K562 (cell line): ENCODE results near the gene TANC1. TPM values are rescaled to one million over a fixed set of nuclear protein-coding genes. Genes with fewer than 3 reads are reported as not detected.

Source experiments
- ATAC-seq: fragments of 200-7000 bp; cut with Tn5 transposase; 3 replicates; pipeline ENCODE4 v1.9.1; 2020; ENCODE audit warnings: moderate library complexity
- BruUV-seq: library from RNA; stranded (reverse); fragments of 400-500 nt; replicated peaks from 2 replicates; lab custom pipeline; 2021; lab: Mats Ljungman, UMichigan
- CTCF ChIA-PET: fragments of 300-600 bp; formaldehyde crosslinking; extraction: SDS; loops from one replicate; lab custom pipeline; 2021; ENCODE audit warnings: low intra/inter-chr PET ratio; lab: Yijun Ruan, JAX
- POLR2A ChIA-PET: fragments of 300-600, 350-650 bp; sonication (Branson Sonifier 250); formaldehyde crosslinking; extraction: SDS; loops from one replicate; lab custom pipeline; 2021; ENCODE audit warnings: antibody characterized with exemption, inconsistent platforms; lab: Yijun Ruan, JAX
- DNase-seq, 4 experiments: peaks; one replicate each; pipeline versions ENCODE4 v3.0.0 to v3.0.0-alpha.2; 2011 to 2018; ENCODE audit warnings: low spot score in 3 of 4, mixed read lengths in 3 of 4; ENCODE audit errors: extremely low read depth in 1 of 4
- FAIRE-seq: peaks from 2 replicates; lab custom pipeline; 2011; peaks lifted over from hg19 to GRCh38; lab: Jason Lieb, UNC
- H2AFZ ChIP-seq: 2 replicates; pipeline ENCODE4 v1.6.0; 2011; ENCODE audit warnings: low read depth, low read length, control low read depth, inconsistent platforms
- H3K27ac ChIP-seq: fragments of 200-600 bp; 3 replicates; pipeline ENCODE4 v1.8.0; 2011; ENCODE audit warnings: low read depth, mild to moderate bottlenecking, control low read depth, inconsistent platforms, low read length, moderate library complexity, mixed read lengths; ENCODE audit errors: extremely low read depth
- H3K27me3 ChIP-seq, 2 experiments: fragments of 300-600 bp in 1 of 2; 2 replicates in 1 of 2; 3 replicates in 1 of 2; pipeline versions ENCODE4 v1.6.0 to v1.8.0; 2011; ENCODE audit warnings: inconsistent platforms in 2 of 2, low read length in 2 of 2, mild to moderate bottlenecking in 1 of 2, mixed read lengths in 1 of 2, moderate library complexity in 1 of 2; ENCODE audit not compliant: control insufficient read depth in 2 of 2, insufficient read depth in 2 of 2
- H3K36me3 ChIP-seq: fragments of 300-600 bp; 3 replicates; pipeline ENCODE4 v1.8.0; 2011; ENCODE audit warnings: mild to moderate bottlenecking, low read length, inconsistent platforms; ENCODE audit not compliant: control insufficient read depth, insufficient read depth
- H3K4me1 ChIP-seq, 2 experiments: fragments of 200-600 bp in 1 of 2; replicated peaks in 1 of 2; 2 replicates in 1 of 2; 3 replicates in 1 of 2; pipeline versions ENCODE4 v1.5.1 to v1.8.0; 2011; ENCODE audit warnings: inconsistent platforms in 2 of 2, low read length in 2 of 2, mild to moderate bottlenecking in 1 of 2, mixed read lengths in 1 of 2, moderate library complexity in 1 of 2; ENCODE audit not compliant: control insufficient read depth in 2 of 2, insufficient read depth in 2 of 2
- H3K4me2 ChIP-seq: 2 replicates; pipeline ENCODE4 v1.6.1; 2011; ENCODE audit warnings: low read length, control low read depth, inconsistent platforms, mixed read lengths; ENCODE audit not compliant: insufficient read depth
- H3K4me3 ChIP-seq: fragments of 200-600 bp; sonication (generic), shearing (Covaris generic); 2 replicates; pipeline ENCODE4 v1.5.1; 2016; ENCODE audit warnings: control low read depth, inconsistent platforms
- H3K79me2 ChIP-seq: fragments of 200-600 bp; 3 replicates; pipeline ENCODE4 v1.8.0; 2011; ENCODE audit warnings: low read length, inconsistent platforms; ENCODE audit not compliant: control insufficient read depth, insufficient read depth
- H3K9ac ChIP-seq, 2 experiments: 2 replicates each; pipeline versions ENCODE4 v1.6.0 to v1.6.1; 2011; ENCODE audit warnings: low read depth in 2 of 2, low read length in 2 of 2, control low read depth in 1 of 2, inconsistent platforms in 1 of 2, mild to moderate bottlenecking in 1 of 2, mixed read lengths in 1 of 2; ENCODE audit not compliant: insufficient read depth in 1 of 2
- H3K9me1 ChIP-seq: one replicate; pipeline ENCODE4 v1.6.0; 2011; ENCODE audit warnings: inconsistent platforms, mild to moderate bottlenecking, low read length, moderate library complexity; ENCODE audit not compliant: control insufficient read depth, insufficient read depth
- H3K9me3 ChIP-seq: replicated peaks from 2 replicates; pipeline ENCODE4 v1.5.1; 2011; ENCODE audit warnings: low read depth, low read length, inconsistent platforms; ENCODE audit not compliant: control insufficient read depth, insufficient read depth
- H4K20me1 ChIP-seq: replicated peaks from 2 replicates; pipeline ENCODE4 v1.6.1; 2011; ENCODE audit warnings: low read length, inconsistent platforms, mixed read lengths; ENCODE audit not compliant: control insufficient read depth, insufficient read depth
- CREB3L1 ChIP-seq: fragments of 450-650 bp; IDR thresholded peaks from 2 replicates; pipeline ENCODE4 v1.6.1; 2014; ENCODE audit warnings: low read depth, mild to moderate bottlenecking, moderate library complexity, borderline replicate concordance
- ELF2 ChIP-seq: fragments of 250-450 bp; sonication (Bioruptor Pico); IDR thresholded peaks from 2 replicates; pipeline ENCODE4 v1.5.0; 2021; ENCODE audit warnings: mild to moderate bottlenecking
- ETV1 ChIP-seq: fragments of 450-650 bp; conservative IDR thresholded peaks from 2 replicates; pipeline ENCODE4 v1.6.1; 2016; ENCODE audit warnings: missing genetic modification characterization, control low read depth, low read depth, missing compliant biosample characterization
- FOXP4 ChIP-seq: sonication (generic); formaldehyde crosslinking; IDR thresholded peaks from 2 replicates; pipeline ENCODE4 v1.8.0; 2022; ENCODE audit warnings: mild to moderate bottlenecking, missing genetic modification reagents, borderline replicate concordance
- HDAC1 ChIP-seq, 2 experiments: fragments of 450-650 bp; IDR thresholded peaks; 2 replicates each; pipeline ENCODE4 v1.6.1; 2016 to 2017; ENCODE audit warnings: inconsistent platforms in 1 of 2, mild to moderate bottlenecking in 1 of 2, moderate library complexity in 1 of 2
- MTA2 ChIP-seq: fragments of 450-650 bp; IDR thresholded peaks from 2 replicates; pipeline ENCODE4 v1.6.1; 2016; ENCODE audit warnings: low read depth
- SMC3 ChIP-seq: conservative IDR thresholded peaks from 2 replicates; pipeline ENCODE4 v1.6.1; 2011; ENCODE audit warnings: low read depth, low read length, improper control_type of control experiment; ENCODE audit not compliant: insufficient read depth
- SRF ChIP-seq, 2 experiments: fragments of 250-450, 450-650 bp in 1 of 2; sonication (Bioruptor Pico) in 1 of 2; sonication (generic) in 1 of 2; formaldehyde crosslinking; IDR thresholded peaks; 2 replicates each; pipeline versions ENCODE4 v1.5.0 to v1.5.1; 2020 to 2022; ENCODE audit warnings: mild to moderate bottlenecking in 1 of 2, missing genetic modification reagents in 1 of 2
- TEAD1 ChIP-seq, 2 experiments: fragments of 450-650 bp in 1 of 2; sonication (generic) in 1 of 2; formaldehyde crosslinking; IDR thresholded peaks; 2 replicates each; pipeline versions ENCODE4 v1.4.0 to v1.8.0; 2020 to 2022; ENCODE audit warnings: mild to moderate bottlenecking in 2 of 2, missing genetic modification reagents in 1 of 2
- TEAD2 ChIP-seq: fragments of 450-650 bp; IDR thresholded peaks from 2 replicates; pipeline ENCODE4 v1.6.1; 2016; ENCODE audit warnings: missing genetic modification characterization, control low read depth, missing compliant biosample characterization
- VEZF1 ChIP-seq: fragments of 200-800 bp; sonication (Bioruptor generic); IDR thresholded peaks from 2 replicates; pipeline ENCODE4 v1.6.1; 2017; ENCODE audit warnings: missing genetic modification characterization, missing compliant biosample characterization
- WGBS: fragments of 100-300 bp; shearing (Covaris generic); methylation state at CpG from one replicate; pipeline ENCODE4 v1.1.6; 2016; ENCODE audit warnings: low coverage, mixed read lengths; ENCODE audit not compliant: insufficient coverage; ENCODE audit errors: missing lambda C conversion rate; 5-methylcytosine and 5-hydroxymethylcytosine counted together
- in situ Hi-C: fragments of 300-500 bp; cut with MboI; formaldehyde crosslinking; loops from 4 replicates; pipeline ENCODE4 v1.15.0; 2018; ENCODE audit warnings: inconsistent platforms, mixed read lengths
- intact Hi-C: fragments of 100-400 bp; cut with micrococcal nuclease; formaldehyde crosslinking; loops from 2 replicates; pipeline ENCODE4 v1.14.2; 2022
- polyA plus RNA-seq, 8 experiments: library from polyadenylated mRNA; depleted of rRNA in 4 of 8; stranded (reverse) in 5 of 8; unstranded in 3 of 8; fragments of >200 nt; fragmentation: Nextera tagmentation in 2 of 8; fragmentation: Illumina TruSeq in 1 of 8; extraction: Ambion mirVana in 2 of 8; extraction: Trizol in 1 of 8; gene quantifications; 2 replicates each; pipeline versions ENCODE4 v1.2.1 to v1.2.3, GENCODE V29; 2011 to 2014; ENCODE audit warnings: inconsistent platforms in 1 of 8, missing spikeins in 1 of 8
- total RNA-seq, 7 experiments: library from RNA; depleted of rRNA in 6 of 7; stranded (reverse); fragments of >200 nt in 6 of 7; fragmentation: Illumina TruSeq in 2 of 7; extraction: Trizol in 2 of 7; gene quantifications; 2 replicates each; pipeline versions ENCODE4 v1.2.1 to v1.2.3, GENCODE V29; 2011 to 2021; ENCODE audit warnings: low replicate concordance in 1 of 7

Gene TANC1
- total and polyA plus RNA-seq, 9 of the 15 experiments (the other 6 are each of a cell fraction or from before 2014, with no cell fraction given), result under 0.01 to 0.20 (median 0.07) TPM; not detected in 1

- Histone ChIP-seq H3K4me2 (no peak overlapping the region), H2AFZ (0 out of 2 replicates have a peak overlapping the region, but pooled peaks have one; percentile 62), H3K9ac (no peak overlapping the region), H3K4me3 (no peak overlapping the region), H3K27ac (no peak overlapping the region), H3K36me3 (no peaks in the 10 kb centered on the region), H3K9me3 (no peaks in the 10 kb centered on the region), H4K20me1 (no peaks in the 10 kb centered on the region), H3K4me1 (peaks cover 5 to 9% of the 10 kb centered on the region in 2 experiments; a peak in 4 of 5 replicates), H3K27me3 (peaks cover 3 to 6% of the 10 kb centered on the region in 2 experiments; a peak in 4 of 5 replicates), H3K79me2 (no peaks in the 10 kb centered on the region), H3K9me1 (no peaks in the 10 kb centered on the region)
- WGBS, result 43% methylated on average over 2 of the region's 2 CpGs
- intact Hi-C loops, result loop anchor here (1.0 to 10.0 kb wide), 4 partner anchors 66 to 1084 kb away; no protein-coding TSS in a partner anchor
- ChIA-PET POLR2A (interaction anchor here (0.6 to 2.0 kb wide), 12 partner anchors 10 to 165 kb away, joined by 3 to 7 read pairs (median 3); no protein-coding TSS in a partner anchor), CTCF (interaction anchor here (0.6 to 3.7 kb wide), 4 partner anchors 84 to 223 kb away, joined by 3 to 33 read pairs (median 12); no protein-coding TSS in a partner anchor)
- ATAC-seq (no peak), DNase-seq (no peak), FAIRE-seq (no peak)
- BruUV-seq, result no TSS peak
- in situ Hi-C loops, result no loop called here
- TF ChIP-seq FOXP4 (CRISPR knock-in tag), result no peak
- no peak for TF ChIP-seq VEZF1 (CRISPR knock-in tag)
- no peak for TF ChIP-seq SMC3
- no peak for TF ChIP-seq TEAD1 (CRISPR knock-in tag; IDR thresholded peaks at IDR 0.05)
- 0 out of 2 replicates have a peak, but pooled peaks have one; percentile 63 for TF ChIP-seq ELF2
- no peak for TF ChIP-seq CREB3L1
- no peak for TF ChIP-seq HDAC1 (IDR thresholded peaks at IDR 0.05)
- 0 out of 2 replicates have a peak, but pooled peaks have one; percentile 9 for TF ChIP-seq TEAD2
- 0 out of 2 replicates have a peak, but pooled peaks have one; percentile 30 for TF ChIP-seq ETV1 (tag)
- 0 out of 4 replicates have a peak, but pooled peaks of 1 of the 2 experiments have one; percentile 22 for TF ChIP-seq SRF (CRISPR knock-in tag; IDR thresholded peaks at IDR 0.05)
- TF ChIP-seq MTA2, result no peak
These were observed 150.5 kb downstream of the TANC1 start for GRCh38 chr2:159118859-159119500.
